Activated gamma-delta T cell treated with anti-CD3 and anti-CD28 coated beads, Interleukin-2, amount 50 U/mL, for 16 hours (primary cell): ENCODE results near the gene CTNNA2.

ENCODE experiments used
- DNase-seq: peaks from one replicate; pipeline ENCODE4 v3.0.0-alpha.2; 2020; ENCODE audit warnings: low read depth

CTNNA2 gene

DNA sequence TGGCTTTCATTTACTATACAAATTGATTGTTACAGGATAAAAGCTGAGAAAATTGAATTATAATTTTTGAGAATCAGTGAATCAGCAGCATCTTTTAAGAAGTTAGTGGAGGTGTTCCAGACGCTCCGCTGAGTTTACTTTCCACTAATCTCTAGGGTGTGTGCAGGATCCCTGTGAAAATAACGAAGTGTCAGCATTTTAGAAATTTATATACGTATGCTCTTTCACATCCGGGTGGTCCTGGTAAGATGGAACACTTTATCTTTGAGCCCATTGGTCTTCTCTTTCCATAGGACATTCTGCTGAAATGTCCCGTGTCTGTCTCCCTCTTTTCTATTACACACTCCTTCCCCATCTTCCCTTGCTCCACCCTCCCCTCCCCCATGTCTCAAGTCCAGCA, 1060.3 kb downstream of the CTNNA2 start:
- no peak for DNase-seq

DNA sequence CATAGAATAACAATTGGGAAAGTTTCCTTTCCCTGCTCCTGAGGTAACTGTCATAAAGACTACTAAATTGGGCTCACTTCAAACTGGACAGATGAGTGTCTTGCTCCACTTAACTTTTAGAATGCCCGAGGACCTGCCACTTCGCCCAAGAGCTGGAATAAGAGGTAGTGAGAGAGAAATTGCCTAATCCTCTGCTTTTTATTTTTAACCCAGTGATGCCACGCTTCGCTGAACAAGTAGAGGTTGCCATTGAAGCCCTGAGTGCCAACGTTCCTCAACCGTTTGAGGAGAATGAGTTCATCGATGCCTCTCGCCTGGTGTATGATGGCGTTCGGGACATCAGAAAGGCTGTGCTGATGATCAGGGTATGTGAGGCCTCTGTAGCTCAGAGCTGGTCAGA, 1061.1 kb downstream of the CTNNA2 start:
- no peak for DNase-seq

GRCh38 chr2:80579756-80580155, 1066.9 kb downstream of the CTNNA2 start:
- no peak for DNase-seq

- no peak for DNase-seq
Measured at GRCh38 chr2:80591233-80591632, 1078.4 kb downstream of the CTNNA2 start.

DNA sequence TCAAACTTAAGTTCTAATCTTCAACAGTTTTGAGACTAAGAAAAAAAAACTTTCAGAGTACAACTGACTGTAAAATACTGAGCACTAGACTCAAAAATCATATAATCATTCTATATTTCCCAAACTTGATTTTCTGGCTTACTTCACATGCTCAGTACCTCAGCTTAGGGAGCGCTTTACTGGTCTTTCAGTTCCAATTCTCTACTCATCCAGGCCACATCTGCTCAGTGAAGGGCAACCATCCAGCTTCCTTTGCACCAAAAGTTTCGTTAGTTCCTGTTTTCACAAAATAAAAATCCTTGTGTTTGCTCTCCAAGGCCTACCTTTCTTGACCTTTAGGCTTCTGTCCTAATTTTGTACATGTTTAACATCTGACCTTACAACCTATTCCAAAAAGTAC, 1079.3 kb downstream of the CTNNA2 start:
- DNase-seq: no peak

DNA sequence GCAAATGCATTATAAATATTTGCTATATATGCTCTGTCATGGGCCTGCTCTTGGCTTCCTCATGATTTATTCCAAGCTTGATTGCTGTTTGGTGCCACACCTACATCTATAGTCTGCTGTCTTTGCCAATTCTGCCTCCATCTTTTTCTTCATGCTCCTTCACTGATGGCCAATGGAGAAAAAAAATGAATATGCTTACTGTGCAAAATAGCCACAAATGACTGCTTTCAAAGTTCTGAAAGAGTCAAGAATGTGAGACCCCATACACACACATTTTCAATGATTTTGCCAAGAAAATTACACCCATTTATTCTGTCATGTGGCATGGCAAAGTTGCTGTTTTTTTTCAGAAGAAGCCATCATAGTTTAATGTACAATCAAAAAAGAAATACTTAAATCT, 1097.3 kb downstream of the CTNNA2 start:
- no peak for DNase-seq

DNA sequence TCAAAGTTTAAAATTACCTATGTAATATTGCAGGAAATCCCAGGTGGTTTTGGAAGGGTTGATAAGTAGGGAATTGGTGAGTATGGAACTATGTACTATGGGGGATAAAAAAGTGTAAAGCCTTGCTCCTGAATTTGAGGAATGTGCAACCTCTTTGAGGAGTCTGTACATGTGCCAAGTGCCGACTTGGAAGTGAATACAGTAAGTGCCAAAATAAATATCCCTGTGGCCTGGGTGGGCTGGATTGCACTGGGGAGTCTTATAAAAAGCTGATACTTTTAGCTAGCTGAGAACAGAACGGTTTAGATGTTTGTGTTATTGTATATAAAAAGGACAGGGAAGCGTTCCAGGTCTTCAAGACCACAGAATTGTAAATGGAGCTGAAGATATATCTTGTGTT, 1108.8 kb downstream of the CTNNA2 start:
- DNase-seq: no peak

GRCh38 chr2:80624062-80624461, 1111.2 kb downstream of the CTNNA2 start:
- DNase-seq: no peak

DNA sequence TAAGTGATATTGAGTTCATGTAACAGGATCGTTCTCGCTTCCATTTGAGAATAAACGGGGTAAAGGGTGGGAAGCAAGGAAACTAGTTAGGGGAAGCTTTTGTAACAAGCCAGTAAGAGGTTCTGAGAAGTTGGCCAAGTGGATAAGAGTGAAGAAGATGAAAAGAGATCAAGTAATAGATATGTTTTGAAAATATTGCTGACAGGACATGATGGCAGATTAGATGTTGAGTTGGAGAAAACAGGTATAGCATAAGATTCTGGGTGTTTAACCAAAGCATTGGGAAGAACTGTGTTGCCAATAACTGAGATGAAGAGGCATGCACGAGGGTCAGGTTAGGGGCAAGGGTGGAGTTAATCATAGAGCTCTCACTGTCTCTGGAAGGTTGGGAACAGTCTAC, 1121.7 kb downstream of the CTNNA2 start:
- no peak for DNase-seq

- DNase-seq: no peak
Measured at GRCh38 chr2:80638783-80639182, 1125.9 kb downstream of the CTNNA2 start.

DNA sequence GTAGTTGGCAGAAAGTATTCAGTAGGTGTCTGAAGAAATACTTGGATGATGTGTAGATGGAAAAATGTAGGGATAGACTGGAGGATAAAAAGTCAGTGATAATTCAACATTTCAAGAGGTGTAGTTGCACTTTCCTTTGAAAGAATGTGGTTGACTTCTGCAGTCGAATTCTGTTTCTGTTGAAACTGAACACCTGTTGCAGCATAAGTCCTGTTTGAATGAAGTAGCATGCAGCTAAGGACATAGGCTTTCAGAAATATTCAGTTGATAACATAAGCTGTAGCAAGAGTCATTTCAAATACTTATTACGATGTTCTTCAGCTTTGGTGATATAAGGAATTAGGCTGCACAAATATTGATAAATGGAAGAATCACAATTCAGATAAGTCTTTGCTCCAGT, 1129.6 kb downstream of the CTNNA2 start:
- no peak for DNase-seq

DNA sequence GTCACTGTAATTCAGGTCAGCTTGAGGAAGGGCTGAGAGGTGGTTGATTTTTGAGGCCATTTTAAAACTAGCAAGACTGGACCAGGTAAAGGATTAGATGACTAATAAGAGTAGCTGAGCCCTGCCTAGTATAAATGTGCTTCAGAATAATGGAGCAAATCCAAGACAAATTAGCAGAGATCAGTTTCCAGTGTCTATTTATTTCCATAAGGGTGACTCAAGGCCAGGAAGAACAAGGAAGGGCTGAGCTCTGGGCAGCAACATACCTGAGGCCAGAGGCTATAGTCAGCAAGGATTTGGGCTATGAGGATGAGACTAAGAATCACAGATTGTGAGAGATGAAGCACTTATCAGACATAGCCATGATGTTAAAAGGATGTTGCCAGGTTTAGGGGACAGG, 1130.7 kb downstream of the CTNNA2 start:
- no peak for DNase-seq

DNA sequence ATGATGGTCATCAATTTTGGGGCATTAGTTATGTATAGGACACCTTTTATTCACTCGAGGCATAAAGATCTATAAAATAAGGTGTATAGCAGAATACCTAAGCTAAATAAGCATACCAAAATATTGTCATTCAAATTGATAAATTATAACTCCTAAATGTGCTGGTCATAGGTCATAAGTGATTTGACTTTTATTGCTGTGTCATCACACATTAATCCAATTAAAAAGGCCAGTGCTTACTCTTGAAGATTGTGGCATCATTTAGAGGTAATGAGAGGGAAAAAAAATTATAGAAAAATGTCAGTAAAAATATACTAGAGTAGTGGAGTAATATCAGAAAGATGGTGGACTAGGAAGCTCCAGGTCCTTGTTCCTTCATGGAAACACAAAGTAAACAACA, 1138.6 kb downstream of the CTNNA2 start:
- no peak for DNase-seq

GRCh38 chr2:80655265-80655664, 1142.4 kb downstream of the CTNNA2 start:
- no peak for DNase-seq

- no peak for DNase-seq
Measured at GRCh38 chr2:80670763-80671162, 1157.9 kb downstream of the CTNNA2 start.

GRCh38 chr2:80687524-80687923, 1174.7 kb downstream of the CTNNA2 start:
- DNase-seq: no peak

DNA sequence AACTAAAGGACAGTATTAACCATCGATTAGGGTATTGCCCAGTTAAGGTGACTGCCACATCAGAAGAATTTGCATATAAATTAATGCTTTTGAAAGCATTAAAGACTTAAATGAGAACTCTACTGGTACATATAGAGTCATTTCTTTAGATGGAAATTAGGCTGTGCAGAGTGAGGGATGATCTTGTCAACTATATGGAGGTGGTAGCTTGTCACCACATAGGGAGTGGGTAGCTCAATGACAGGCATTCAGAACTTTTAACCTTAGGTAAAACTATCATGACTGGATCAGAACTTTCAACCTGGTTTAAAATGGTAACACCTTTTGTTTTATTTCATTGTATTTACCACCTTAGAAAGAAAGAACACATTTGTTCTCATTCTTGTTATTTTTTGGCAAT, 1176.3 kb downstream of the CTNNA2 start:
- no peak for DNase-seq
